ENCODE data around the gene SLCO3A1. TPM values are rescaled to one million over a fixed set of nuclear protein-coding genes. Genes with fewer than 3 reads are reported as not detected.

SLCO3A1 gene
- total RNA-seq, 2 donors from 2014 or later: 26.6 to 27.7 TPM

DNA sequence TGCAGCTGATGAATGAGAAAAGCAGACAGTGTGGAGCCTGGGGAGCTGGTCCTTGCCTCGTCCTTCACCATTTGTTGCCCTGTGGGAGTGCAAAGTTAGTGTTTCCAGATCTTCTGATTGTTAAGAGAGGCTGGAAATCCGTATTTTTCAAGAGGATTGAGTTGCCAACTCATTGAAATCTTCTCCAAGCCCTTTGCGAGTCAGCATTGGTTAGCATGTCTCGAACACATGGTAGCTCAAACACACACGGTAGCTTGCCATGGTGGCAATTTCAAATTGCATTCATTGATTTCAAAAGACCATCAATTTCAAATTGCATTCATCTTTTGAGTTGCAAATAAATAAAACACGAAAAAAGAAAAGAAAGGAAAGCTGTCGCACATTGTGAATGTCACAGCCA is 70.7 kb downstream of the SLCO3A1 start:
- intact Hi-C loops (cut with DNase I): loop anchor here in 1 of 2 donors (5.0 kb wide), 2 partner anchors 57 to 72 kb away; partner anchors contain the start of gene SLCO3A1
- DNase-seq (ENCODE audit: low spot score): no peak

DNA sequence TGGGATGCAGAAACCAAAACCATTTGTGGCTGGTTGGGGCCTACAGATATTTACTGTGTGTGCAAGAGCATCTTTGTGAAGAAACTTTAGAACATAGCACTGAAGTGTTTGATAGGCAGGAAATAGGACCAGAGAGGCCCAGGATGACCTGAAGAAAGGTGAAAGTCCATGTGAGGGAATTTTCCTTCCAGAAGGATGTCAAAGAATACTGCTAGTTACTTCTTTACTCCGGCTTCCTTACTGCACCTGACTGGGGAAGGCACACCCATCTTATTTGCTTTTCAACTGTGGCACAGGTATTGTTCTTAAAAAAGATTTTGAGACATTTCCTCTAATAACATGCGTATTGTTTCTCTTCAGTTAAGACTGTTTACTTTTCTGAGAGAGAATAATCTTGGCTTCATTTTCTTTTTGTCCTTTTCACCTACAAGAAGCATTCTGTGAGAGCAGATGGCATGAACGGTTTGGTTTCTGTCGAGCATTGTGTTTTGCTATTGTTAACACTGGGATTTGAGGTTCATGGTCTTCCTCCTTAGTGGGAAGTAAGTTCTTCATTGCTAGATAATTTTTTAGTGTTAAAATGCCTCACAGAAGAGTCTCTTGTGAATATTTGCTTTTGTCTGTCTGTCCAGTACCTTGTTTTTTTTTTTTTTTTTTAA is 71.5 kb downstream of the SLCO3A1 start:
- intact Hi-C loops (cut with DNase I): loop anchor here in 1 of 2 donors (5.0 kb wide), 2 partner anchors 58 to 73 kb away; partner anchors contain the start of gene SLCO3A1

DNA sequence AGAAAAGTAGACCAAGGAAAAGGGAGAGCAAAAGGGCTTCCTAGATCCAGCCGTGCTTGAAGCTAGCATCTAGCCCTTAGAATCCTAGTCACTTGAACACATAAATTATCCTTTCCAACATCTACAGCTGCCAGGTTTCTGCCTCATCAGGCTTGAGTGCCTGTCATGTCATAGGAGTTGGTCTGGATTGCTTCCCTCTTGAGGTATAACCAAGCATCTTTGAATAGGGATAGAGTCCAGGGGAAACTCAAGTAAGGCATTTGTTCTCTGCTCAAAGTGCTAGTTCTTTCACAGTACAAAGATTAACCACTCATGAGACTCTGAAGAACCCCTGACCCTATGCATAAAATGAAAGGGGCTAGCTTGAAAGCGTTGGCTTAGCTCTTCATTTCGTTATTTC is 72.3 kb downstream of the SLCO3A1 start:
- no peak for DNase-seq (ENCODE audit: low spot score)
- intact Hi-C loops (cut with DNase I): no loop called here

More for the DNA sequence above, 71.5 kb downstream of the SLCO3A1 start:
- no peak for DNase-seq (ENCODE audit: low spot score)

DNA sequence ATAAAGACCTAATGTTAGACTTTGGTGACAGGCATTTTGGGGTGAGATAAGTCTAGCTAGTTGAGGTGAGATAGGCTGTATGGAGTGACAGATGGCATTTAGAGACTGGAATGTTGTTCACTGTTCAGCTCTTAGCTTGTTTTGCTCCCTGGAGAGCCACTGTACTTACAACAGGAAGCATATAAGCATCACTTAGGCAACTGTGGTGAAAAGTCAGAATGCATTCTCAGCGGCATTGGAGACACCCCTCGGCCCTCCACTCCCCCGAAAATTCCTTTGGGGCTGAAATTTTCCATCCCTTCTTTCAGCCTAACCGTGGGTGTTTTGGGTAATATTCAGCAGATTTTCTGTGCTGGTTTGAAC is 73.4 kb downstream of the SLCO3A1 start:
- intact Hi-C loops (cut with DNase I): no loop called here
- no peak for DNase-seq (ENCODE audit: low spot score)

DNA sequence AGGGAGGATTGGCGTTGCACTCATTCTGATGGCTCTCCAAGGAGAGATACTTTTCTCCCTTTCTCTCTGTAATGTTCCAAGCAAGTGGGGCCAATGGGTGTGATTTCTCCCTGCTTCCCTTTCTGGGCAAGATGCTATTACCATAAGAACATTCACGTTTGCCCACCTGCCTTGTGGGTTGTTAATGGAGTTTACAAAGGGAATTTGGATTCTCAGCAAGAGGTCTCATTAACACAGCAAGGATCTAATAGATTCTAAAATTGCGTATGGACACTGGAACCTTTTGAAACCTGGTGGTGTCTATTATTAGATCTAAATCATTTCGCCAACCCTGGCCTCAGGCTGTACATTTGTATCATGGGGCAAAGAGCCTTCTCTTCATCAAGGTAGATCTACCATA is 74.1 kb downstream of the SLCO3A1 start:
- intact Hi-C loops (cut with DNase I): no loop called here
- no peak for DNase-seq (ENCODE audit: low spot score)

DNA sequence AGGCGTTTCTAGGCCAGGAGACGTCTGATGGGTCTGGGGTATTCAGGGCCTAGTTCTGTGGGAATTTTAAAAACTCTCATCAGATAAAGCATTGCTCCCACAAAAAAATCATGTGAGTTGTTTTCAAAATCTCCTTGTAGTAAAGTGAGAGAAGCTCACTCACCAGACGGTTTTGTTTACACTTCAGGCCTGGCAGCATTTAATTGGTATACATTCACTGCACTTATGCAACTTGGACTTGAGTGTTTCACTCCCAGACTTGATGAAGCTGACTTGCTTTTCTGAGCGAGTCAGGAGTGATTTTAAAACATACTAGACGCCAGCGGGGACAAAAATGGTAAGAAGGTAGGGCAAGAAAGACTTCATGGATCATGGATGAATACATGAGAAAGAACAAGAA is 75.2 kb downstream of the SLCO3A1 start:
- no peak for DNase-seq (ENCODE audit: low spot score)
- intact Hi-C loops (cut with DNase I): no loop called here

DNA sequence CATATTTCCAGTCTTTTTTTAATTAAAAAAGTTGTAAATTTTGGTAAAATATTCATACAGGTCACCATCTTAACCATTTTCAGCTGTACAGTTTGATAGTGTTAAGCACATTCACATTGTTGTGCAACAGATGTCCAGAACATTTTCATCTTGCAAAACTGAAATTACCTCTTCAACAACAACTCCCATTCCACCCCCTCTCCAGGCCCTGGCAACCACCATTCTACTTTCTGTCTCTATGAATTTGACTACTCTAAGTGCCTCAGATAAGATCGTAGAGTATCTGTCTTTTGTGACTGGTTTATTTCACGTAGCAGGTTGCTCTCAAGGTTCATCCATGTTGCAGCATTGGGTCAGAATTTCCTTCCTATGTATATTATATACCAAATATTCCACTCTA is 76.0 kb downstream of the SLCO3A1 start:
- intact Hi-C loops (cut with DNase I): no loop called here
- no peak for DNase-seq (ENCODE audit: low spot score)

DNA sequence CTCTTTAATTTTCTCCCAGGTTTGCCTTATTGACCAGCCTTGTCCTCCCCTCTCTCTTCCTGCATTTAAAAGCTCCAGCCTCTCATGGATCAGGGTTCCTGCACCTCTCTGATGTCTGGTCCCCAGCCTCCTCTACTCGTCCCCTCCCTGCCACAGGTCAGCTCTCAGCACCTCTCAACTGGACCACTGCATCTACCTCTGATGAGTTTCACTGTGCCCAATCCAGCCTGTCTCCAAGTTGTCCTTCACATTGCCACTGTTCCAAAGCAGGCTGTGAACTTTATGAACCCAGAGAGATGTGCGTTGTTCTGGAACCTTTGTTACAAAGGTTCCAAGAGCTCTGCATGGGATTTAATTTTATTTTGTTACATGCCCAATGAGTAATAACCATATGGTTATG is 76.6 kb downstream of the SLCO3A1 start:
- intact Hi-C loops (cut with DNase I): no loop called here
- DNase-seq (ENCODE audit: low spot score): no peak

DNA sequence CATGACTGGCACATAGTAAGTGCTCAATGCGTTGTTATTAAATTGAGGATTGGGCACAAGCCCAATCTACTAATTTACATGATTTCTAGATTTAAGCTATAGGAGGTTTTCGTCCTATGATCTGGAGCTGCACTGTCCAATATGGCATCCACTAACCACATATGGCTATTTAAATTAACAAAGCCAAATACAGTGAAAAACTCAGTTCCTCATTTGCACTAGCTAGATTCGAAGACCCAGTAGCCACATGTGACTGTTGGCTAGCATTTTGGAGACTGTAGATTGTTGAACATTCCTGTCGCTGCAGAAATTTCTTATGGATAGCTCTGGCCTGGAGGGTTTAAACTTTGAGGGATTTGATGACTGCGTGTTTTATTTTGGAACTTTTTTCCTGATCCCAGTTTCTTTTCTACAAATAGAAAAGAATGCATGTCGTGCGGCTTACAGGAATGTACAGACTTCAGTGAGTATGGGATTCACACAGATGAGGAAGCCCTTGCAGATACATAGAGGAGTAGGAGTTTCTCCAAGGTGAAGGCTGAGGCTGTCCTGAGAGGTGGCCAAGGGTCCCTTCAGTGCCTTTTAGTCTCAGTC is 82.8 kb downstream of the SLCO3A1 start:
- intact Hi-C loops (cut with DNase I): no loop called here
- DNase-seq (ENCODE audit: low spot score): no peak

DNA sequence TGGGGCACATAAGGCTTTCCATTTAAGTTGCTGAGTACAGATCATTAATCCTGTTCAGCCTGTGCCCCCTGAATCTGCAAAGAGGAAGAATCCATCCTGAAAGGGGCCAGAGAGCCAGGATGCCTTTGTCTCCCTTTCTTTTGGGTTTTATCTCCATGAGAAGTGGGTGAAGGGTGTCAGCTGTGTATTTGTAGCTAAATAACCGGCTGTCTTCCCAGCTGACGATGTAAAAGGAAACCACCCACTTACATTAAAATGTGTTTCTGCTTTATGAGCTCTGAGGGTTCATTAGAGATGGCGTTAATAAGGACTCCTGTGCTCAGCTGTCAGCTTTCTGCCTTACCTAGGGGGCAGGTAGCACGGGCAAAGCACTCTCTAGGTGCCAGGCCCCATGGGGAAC is 83.4 kb downstream of the SLCO3A1 start:
- DNase-seq (ENCODE audit: low spot score): no peak
- intact Hi-C loops (cut with DNase I): no loop called here

DNA sequence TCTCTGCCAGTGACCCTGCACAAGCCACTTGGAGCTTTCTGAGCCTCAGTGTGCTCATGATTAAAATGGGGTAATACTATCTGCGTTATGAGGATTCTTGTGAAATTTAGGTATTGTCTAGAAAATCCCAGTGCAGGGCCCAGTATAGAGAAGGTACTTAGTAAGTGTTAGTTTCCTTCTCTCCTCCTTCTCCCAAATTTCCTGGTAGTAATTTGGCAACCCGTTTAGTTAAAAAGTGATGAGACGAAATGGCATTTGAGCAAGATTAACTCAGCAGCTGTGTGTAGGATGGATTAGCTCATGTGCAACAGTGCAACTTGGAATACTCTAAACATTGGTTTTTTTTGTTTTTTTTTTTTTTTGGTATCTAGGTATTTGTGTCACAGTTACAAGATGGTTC is 84.6 kb downstream of the SLCO3A1 start:
- DNase-seq (ENCODE audit: low spot score): no peak
- intact Hi-C loops (cut with DNase I): no loop called here

DNA sequence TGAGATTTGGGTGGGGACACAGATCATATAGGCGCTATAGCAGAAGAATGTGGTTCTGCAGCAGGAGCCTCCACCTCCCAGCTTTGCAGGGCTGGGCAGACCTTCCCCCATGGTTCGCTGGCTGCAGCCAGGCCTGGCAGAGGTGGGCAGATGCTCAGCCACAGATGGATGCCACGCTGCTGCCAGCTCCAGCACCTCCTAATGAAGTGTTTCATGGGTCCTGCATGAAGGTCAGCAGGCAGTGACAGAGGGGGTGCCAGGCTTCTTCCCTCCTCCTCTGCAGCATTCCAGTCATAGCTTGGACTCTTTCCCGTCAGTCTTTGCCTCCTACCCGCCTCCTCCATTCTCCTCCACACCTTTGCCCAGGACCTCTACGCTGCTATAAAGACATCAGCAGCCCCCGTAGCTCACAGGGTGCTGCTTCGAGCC is 85.9 kb downstream of the SLCO3A1 start:
- DNase-seq (ENCODE audit: low spot score): no peak
- intact Hi-C loops (cut with DNase I): no loop called here

DNA sequence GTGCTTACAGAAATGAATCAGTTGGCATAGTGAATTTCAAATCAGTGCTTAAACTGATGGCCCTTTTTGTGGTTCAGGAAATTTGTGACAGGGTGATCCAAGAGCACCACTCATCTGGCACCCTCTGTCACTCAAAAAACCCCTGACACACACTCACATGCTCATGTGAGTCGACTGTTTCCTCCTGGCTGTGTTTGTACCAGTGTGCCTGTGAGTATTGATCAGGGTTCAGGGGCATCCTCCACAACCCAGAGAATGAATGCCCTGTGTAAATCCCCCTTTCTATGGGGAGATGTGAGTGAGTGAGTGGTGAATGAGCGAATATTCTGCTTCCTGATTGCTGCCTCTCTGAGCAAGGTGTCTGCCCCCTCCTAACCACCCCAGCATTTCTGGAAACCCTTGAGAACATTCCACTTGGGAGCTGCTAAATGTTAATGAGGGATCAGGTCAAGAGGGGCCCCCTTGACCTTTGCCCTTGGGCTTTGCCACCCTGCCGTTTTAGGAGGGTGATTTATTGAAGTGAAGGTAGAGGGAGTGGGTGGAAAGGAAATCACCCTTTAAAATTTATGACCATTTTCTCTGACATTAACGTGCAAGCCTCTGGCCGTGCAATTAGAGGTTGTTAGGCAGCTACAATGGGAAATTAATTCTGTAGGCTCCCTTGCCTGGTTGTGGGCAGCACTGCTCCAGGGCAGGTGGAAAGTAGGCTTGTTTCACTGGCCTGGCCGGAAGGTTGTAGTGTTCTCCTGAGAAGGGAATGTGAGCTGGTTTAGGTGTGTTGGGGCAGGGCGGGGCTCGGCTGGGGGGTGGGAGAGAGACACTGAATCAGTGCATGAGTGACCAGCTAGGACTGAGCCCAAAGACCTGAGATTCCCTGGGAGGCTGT is 87.2 kb downstream of the SLCO3A1 start:
- no peak for DNase-seq (ENCODE audit: low spot score)
- intact Hi-C loops (cut with DNase I): loop anchor here (1.0 to 10.0 kb wide), 2 partner anchors 14 to 134 kb away; no protein-coding TSS in a partner anchor

DNA sequence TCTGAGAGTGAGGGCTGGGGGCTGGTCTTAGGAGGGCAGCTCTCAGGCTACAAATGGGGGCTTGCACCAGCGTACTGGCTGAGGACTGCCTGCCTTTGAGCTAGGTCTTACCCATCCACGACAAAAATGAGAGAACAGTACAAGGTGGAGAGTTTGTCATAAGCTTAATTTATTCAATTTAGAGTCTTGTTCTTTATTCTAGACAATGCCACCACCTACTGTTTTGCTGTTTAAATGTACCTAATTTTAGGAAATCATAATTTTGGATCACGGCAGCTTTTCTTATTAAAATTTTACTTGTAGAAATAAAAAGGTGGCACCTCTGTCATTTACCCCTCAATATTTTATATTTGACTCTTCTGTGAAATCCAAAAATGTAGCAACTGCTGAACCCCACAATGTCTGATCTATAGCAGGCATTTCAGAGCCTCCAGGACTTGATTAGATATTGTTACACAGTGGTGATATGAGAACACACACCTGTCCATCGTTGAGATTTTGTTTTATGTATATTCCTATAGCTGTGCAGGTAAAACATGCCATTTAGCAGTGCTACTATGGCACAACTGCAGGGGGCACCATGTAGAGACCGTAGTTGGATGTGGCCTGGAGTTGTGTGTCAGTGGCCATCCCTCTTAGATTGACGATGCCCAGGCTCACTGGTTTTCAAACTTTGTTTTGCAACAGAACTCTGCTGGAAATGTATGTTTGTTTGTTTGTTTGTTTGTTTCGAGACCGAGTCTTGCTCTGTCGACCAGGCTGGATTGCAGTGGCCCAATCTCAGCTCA is 88.6 kb downstream of the SLCO3A1 start:
- intact Hi-C loops (cut with DNase I): loop anchor here in 1 of 2 donors (10.0 kb wide), 1 partner anchor 133 kb away; no protein-coding TSS in a partner anchor
- no peak for DNase-seq (ENCODE audit: low spot score)

DNA sequence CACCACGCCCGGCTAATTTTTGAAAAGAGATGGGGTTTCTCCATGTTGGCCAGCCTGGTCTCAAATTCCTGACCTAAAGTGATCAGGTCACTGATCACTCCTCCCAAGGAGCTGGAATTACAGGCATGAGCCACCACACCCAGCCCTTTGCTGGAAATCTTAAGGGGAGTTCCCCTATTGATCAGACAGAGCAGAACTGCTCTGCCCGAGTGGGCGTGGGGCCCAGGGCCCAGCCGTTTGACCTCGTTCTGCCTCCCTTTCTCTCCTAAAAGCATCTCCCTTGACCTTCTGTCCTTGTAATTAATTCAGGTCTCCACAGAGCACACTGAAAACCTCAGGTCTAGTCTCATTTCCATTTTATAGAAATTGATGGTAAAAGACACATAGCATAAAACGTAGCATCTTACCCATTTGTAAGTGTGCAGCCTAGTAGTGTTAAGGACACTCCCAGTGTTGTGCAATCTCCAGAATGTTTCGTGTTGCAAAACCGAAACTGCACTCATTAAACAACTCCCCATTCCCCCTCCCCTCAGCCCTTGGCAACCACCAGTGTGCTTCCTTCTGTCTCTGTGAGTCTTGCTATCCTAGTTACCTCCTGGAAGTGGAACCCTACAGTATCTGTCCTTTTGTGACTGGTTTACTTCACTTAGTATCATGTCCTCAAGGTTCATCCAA is 89.3 kb downstream of the SLCO3A1 start:
- DNase-seq (ENCODE audit: low spot score): peak; percentile 92
- intact Hi-C loops (cut with DNase I): loop anchor here in 1 of 2 donors (10.0 kb wide), 1 partner anchor 132 kb away; no protein-coding TSS in a partner anchor

DNA sequence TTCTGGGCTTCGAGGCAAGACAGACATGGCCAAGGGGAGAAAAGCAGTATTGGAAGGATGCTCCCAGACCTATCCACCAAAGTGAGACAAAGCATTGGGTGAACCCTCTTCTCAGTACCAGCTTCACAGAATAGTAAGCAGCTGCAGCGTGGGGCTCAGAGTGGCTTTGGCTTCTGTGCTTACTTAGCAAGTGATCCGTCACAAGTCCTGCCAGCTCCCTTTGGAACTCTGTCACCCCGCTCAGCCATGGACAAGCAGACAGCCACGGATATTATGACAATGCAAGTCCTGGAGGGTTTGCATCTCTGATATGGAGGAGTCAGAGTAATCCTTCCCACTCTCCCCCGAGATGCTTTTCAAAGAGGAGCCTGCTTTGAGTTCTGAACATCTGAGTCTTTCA is 90.8 kb downstream of the SLCO3A1 start:
- no peak for DNase-seq (ENCODE audit: low spot score)
- intact Hi-C loops (cut with DNase I): loop anchor here in 1 of 2 donors (10.0 kb wide), 1 partner anchor 130 kb away; no protein-coding TSS in a partner anchor

DNA sequence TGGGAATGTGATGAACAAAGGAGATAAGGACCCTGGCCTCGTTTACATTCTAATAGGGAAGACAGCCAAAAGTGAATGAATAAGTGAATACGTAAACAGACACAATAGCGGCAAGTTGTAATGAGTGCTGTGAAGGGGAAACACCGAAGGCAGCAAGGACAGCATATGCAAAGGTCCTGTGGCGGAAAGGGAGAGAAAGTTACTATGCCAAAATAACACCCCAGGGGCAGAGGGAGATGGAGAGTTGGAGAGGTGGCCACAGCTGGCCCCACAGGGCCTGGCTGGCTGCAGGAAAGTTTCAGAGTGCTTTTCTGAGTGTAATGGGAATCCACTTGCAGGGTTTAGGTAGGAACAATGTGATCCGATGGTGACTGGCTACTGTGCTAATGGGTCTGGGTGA is 91.9 kb downstream of the SLCO3A1 start:
- DNase-seq (ENCODE audit: low spot score): no peak
- intact Hi-C loops (cut with DNase I): loop anchor here in 1 of 2 donors (10.0 kb wide), 1 partner anchor 129 kb away; no protein-coding TSS in a partner anchor

DNA sequence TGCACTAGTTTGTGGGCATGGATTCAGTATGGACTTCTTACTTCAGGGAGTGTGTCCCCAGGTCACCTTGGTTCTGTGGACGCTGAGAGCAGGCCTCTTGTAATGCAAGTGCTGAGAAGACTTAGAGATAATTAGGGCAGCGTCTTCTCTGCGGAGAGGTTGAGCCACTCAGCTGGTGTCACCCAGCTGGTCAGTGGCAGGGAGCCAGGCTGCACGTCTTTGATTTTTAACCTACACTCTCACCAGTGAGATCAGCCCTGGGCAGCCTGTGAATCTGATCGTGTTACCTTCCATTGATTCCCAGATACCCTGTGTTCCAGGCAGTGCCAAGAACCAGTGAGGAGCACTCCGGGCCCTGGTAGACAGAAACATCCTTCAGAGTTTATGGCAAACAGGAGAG is 92.6 kb downstream of the SLCO3A1 start:
- intact Hi-C loops (cut with DNase I): loop anchor here in 1 of 2 donors (10.0 kb wide), 1 partner anchor 129 kb away; no protein-coding TSS in a partner anchor
- no peak for DNase-seq (ENCODE audit: low spot score)

Data from posterior vena cava (tissue), 2 donors.